Fibroblast of skin of abdomen (primary cell): ENCODE results near the gene C16orf74.

Source experiments
- DNase-seq: peaks from one replicate; pipeline ENCODE4 v3.0.0-alpha.2; 2013

C16orf74 gene

DNA sequence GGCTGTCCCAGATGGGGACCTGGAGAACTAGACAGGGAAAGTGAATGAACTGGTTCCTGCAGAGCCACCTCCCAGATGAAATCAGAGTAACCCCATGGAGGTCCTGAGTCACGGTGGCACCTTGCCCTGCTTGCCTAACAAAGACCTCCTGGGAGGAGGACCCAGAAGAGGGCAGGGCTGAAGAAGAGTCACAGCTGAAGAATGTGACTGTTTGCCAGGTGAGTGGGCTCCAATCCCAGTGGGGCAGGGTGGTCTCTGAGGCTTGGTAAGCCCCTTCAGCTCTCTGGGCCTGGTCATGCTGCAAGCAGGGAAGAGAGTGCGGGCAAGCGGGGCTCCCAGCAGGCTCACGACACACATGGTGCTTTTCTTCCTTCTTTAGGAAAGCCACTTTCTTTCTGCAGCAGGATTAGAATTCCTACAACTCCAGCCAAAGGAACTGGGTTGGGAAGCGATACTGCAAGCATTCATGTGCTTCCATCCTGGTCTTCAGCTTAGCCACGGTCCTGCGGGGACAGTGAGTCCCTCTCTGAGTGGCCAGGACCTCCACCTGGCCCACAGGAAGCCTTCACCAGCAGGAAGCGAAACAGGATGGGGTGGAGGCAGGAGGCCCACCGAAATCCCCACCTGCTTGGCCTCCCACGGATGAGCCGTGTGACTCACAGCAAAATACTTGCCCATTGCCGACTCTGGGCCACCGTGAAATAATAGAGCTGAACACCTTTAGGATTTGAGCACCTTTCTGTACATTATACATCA lies 4.3 kb downstream of the C16orf74 start:
- peak; percentile 38 for DNase-seq

GRCh38 chr16:85738923-85739715 lies 11.8 kb downstream of the C16orf74 start:
- no peak for DNase-seq

- no peak for DNase-seq
These were observed 14.0 kb downstream of the C16orf74 start for GRCh38 chr16:85736921-85737320.

DNA sequence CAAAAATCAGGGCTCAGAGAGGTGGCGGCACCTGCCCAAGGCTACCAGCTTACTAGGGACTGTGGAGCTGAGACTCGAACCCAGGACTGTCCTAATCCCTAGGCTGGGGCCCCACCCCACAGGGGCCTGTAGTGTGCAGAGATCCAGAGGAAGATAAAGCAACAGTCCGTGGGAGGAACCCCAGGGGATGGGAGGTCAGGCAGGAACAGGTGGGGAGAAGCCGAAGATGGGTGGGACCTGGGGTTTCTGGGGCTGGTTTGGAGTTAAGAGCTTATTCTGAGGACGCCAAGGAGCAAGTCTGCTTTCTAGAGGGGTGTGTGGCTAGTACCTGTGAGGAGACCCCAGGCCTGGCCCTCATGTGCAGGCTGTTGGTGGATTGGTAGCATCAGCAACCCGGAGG lies 14.9 kb downstream of the C16orf74 start:
- DNase-seq: no peak

GRCh38 chr16:85735225-85735635 lies 15.7 kb downstream of the C16orf74 start:
- no peak for DNase-seq

DNA sequence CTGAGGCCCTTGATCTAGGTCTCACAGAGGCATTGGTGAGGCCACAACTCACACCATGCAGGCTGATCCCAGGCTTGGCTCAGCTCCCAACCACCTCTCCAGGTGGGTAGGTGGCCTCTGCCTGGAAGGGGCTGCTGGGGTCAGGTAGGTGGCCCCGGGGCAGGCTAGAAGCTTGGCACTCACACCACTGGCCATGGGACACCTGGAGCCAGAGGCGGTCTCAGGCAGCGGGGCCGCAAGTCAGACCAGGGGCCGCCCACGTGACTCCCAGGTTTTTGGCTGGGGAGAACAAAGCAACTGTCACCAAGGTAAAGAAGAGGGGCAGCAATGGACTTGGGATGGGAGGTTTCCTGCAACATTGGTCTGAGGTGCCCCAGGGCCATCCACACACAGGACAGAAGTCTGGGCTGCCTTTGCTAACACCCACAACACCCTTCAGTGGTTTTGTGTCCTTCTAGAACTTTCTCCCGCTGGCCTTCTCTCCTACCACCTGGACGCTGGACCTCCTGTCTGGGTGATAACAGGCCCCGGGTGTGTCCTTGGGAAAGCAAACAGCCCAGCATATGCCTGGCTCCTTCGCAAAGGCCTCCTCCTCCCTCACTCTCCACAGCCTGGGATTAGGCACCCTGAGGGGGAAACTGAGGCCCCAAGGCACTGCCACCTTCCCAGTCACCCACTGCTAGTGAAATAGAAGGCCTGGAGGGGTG lies 16.4 kb downstream of the C16orf74 start:
- DNase-seq: no peak

DNA sequence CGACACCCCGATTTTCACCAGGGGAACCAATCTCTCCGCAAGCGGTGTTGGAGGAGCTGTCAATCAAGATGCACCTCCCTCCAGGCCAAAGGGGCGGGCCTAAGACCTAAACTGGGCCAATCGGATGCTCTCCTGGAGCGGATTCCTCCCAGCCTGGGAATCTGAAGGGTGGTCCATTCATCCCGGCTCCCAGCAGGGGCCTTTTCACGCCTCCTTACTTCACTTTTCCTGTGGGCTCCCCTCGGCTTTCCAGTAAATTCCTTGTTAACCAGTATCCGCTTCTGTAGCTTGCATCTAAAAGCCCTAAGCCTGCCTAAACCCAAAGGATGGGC lies 17.1 kb downstream of the C16orf74 start:
- peak; percentile 25 for DNase-seq

DNA sequence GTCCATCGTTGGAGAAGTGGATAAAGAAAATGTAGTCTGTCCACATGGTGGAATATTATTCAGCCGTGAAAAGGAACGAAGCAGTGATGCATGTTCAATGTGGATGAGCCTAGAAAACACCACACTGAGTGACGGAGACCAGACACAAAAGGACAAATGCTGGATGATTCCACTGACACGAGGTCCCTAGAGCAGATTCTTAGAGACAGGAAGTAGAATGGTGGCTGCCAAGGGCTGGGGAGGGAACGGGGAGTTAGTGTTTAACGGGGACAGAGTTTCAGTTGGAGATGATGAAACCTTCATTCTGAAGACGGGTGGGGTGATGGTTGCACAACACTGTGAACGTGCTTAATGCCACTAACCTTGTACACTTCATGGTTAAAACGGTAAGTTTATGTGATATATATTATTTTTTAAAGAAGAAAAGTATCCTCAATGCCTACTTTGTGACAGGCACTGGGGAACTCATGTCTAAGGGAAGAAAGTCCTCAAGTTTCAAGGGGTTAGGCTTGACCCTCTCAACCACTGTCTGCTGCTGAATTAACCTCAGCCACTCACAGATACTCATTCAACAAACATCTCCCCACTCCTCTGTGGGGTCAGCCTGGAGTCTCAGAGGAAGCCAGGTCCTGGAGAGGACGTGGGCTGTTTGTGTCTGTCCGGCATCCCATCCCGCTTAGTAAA lies 17.6 kb downstream of the C16orf74 start:
- DNase-seq: peak; percentile 29

DNA sequence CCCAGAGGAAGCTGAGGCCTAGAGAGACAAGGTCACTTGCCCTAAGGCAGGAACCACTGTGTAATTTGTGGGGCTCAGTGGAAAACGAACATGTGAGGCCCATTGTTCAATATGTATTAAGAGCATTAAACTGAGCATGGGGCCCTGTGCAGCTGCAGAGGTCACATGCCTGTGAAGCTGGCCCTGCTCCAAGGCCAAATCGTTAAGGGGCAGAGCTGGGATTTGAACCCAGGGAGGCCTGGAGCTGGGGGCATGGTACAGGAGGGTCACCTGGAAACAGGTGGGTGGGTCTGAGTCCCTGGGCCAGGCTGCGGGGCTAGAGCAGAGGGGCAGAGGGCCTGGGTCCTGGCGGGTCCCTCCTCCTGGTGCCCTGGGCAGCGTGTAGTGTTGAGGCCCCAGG lies 19.7 kb downstream of the C16orf74 start:
- no peak for DNase-seq

DNA sequence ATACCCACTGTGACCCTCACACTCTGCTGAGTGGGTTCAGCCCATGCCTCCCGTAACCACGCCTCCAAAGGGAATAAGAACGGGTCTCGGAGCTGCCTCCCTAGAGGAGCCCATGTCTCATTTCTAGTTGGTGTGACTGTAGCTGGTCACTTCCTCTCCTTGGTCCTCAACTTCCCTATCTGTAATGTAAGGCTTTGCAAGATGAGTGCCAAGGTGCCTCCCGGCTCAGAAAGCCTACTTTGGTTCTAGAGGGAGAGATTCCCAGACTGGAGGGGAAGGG lies 20.8 kb downstream of the C16orf74 start:
- DNase-seq: no peak

- DNase-seq: peak; percentile 72
These were observed 21.3 kb downstream of the C16orf74 start for GRCh38 chr16:85729452-85730185.

- DNase-seq: no peak
These were observed 22.0 kb downstream of the C16orf74 start for GRCh38 chr16:85728879-85729278.

- no peak for DNase-seq
These were observed 26.0 kb downstream of the C16orf74 start for GRCh38 chr16:85724936-85725335.

DNA sequence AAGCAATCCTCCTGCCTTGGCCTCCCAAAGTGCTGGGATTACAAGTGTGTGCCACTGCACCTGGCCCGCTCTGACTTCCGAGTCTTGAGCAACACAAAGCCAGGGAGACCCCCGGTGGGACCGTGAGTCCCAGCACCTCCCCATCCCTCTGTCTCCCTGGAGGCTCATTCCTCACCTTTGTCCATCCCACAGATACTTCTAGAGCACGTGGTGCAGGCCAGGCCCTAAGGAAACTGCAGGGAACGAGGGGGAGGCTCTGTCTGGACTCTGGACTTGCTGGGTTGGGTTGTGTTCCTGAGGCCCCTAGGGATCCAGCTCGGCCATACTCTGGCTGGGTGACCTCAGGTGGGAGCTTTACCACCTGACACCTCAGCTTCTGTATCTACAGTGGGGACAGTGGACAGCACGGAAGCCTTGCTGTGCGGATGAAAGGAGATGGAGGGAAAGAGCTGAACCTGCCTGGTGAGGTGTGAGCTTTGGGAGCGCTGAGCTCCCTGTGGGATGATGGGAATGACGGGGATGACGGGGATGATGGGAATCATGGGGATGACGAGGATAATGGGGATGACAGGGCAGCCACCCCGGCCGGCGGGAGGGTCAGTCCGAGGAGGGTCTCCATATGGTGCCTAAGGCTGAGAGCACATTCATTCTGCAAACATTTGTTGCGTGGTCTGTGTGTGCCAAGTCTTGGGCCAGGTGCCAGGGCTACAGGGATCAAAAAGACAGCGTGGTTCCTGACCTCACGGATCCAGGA lies 26.6 kb downstream of the C16orf74 start:
- no peak for DNase-seq

- DNase-seq: no peak
These were observed 28.6 kb downstream of the C16orf74 start for GRCh38 chr16:85722128-85722893.

- no peak for DNase-seq
These were observed 30.6 kb downstream of the C16orf74 start for GRCh38 chr16:85720302-85720637.

- DNase-seq: no peak
These were observed 31.1 kb downstream of the C16orf74 start for GRCh38 chr16:85719605-85720301.

DNA sequence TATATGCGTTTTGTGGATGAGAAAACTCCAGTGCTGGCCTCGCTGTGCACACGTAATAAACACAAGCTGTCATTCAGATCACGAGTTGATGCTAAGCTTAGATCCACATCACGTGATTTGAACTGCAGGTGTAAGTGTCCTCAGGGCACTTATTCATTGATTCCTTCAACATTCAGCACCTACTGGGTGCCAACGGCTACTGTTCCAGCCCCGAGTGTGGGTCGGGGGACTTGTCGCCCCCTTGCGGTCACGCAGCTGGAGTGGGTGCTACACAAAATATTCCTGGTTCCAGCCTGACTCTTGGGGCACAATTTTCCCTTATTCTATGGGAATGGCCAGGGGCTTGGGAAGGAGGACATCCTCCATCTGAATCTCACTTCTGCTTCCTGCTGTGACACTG lies 32.2 kb downstream of the C16orf74 start:
- DNase-seq: no peak

DNA sequence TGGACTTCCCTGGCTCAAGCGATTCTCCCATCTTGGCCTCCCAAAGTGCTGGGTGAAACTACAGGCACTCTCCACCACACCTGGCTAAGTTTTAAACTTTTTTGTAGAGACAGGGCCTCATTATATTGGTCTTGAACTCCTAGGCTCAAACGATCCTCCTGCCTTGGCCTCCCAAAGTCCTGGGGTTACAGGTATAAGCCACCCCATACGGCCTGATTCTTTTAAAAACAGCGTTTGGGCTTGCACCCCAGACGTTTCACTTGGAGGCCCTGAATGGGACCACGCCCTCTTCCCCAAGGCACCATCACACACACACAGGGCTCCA lies 32.8 kb downstream of the C16orf74 start:
- DNase-seq: no peak

GRCh38 chr16:85717393-85718152 lies 33.3 kb downstream of the C16orf74 start:
- peak; percentile 48 for DNase-seq
